Breast epithelium (tissue), 4 donors: ENCODE data around the gene SLAMF9. TPM values are rescaled to one million over a fixed set of nuclear protein-coding genes. Genes with fewer than 3 reads are reported as not detected.

ENCODE experiments used
- DNase-seq, 2 donors: peaks; one replicate each; pipeline ENCODE4 v3.0.0-alpha.2; 2019; ENCODE audit warnings: low spot score in 2 of 2
- H3K27ac ChIP-seq, 2 donors: fragments of 200-600 bp; sonication (generic) in 1 of 2; one replicate each; pipeline ENCODE4 v1.5.1; 2016 to 2019; ENCODE audit warnings: mild to moderate bottlenecking in 1 of 2
- H3K27me3 ChIP-seq, 2 donors: fragments of 200-600 bp; sonication (generic) in 1 of 2; one replicate each; pipeline versions ENCODE4 v1.5.1 to v1.6.0; 2017 to 2019; ENCODE audit warnings: control low read depth in 1 of 2, mild to moderate bottlenecking in 1 of 2
- H3K36me3 ChIP-seq: fragments of 200-600 bp; one replicate; pipeline ENCODE4 v1.5.1; 2019
- H3K4me1 ChIP-seq, 2 donors: fragments of 200-600 bp; sonication (generic); one replicate each; pipeline ENCODE4 v1.5.1; 2016 to 2019; ENCODE audit warnings: control low read depth in 1 of 2
- H3K4me3 ChIP-seq, 3 donors: fragments of 200-600 bp; sonication (generic); 1 replicate in 2 of 3; 2 replicates in 1 of 3; pipeline ENCODE4 v1.5.1; 2016 to 2019; ENCODE audit warnings: mild to moderate bottlenecking in 3 of 3, moderate library complexity in 2 of 3
- H3K9me3 ChIP-seq, 2 donors: fragments of 200-600 bp; sonication (generic) in 1 of 2; one replicate each; pipeline ENCODE4 v1.5.1; 2016 to 2019; ENCODE audit warnings: control low read depth in 1 of 2
- POLR2A ChIP-seq: fragments of 450-650 bp; IDR thresholded peaks from one replicate; pipeline ENCODE4 v1.6.1; 2016; ENCODE audit warnings: antibody characterized with exemption, mild to moderate bottlenecking, moderate library complexity
- POLR2AphosphoS5 ChIP-seq, 3 donors: sonication (generic); formaldehyde crosslinking; IDR thresholded peaks; one replicate each; pipeline ENCODE4 v1.6.1; 2017; ENCODE audit warnings: antibody characterized with exemption in 3 of 3
- intact Hi-C: fragments of 100-400 bp; cut with DNase I; formaldehyde crosslinking; loops from one replicate; pipeline ENCODE4 v1.15.1; 2023; ENCODE audit warnings: low total_unique reads
- total RNA-seq, 3 donors: library from RNA; depleted of rRNA; stranded (reverse); fragments of >200 nt; gene quantifications; one replicate each; pipeline ENCODE4 v1.1.0, GENCODE V29; 2016
- TF ChIP-seq, protein P1 (sequence below), 3 donors: fragments of 450-650 bp; IDR thresholded peaks; one replicate each; pipeline ENCODE4 v1.5.1; 2016 to 2017; ENCODE audit warnings: antibody characterized with exemption in 3 of 3, mild to moderate bottlenecking in 3 of 3, moderate library complexity in 3 of 3

Gene SLAMF9
- total RNA-seq, 3 donors from 2014 or later: not detected

DNA sequence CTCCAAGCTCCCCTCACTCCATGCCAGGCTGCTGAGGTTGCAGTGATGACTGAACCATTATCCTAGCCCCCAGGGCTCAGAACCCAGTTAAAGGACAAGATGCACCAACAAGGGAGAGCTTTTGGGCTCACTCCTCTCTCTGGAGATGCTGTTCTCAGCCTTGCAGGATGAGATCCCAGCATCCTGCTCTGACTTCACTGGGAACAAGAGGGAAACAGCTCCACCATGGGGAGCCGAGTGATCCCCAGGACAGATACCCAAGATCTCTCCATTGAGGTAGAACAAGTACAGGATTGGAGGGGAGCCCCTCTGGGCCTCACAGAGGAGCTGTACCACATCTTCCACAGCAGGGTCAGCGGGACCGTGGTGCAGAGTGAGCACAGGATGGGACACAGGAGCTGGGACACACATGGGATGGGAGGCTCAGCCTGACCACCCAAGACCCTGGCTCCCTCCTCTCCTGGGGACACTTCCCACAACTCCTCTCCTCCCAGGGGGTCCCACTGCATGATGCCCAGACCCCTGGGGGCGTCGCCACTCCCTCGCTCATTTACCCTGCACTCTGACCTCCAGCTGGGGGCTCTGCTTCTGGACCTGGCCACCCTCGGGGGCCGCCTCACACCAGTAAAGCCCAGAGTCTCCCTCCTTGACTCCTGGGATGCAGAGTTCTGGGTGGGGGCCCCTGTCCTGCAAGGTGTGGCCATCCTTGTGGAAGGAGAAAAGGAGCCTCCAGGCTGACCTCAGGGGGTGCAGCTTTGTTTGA is 18.6 kb upstream of the SLAMF9 start:
- Histone ChIP-seq H3K9me3 (no peaks in the 10 kb centered on the region), H3K4me3 (no peak overlapping the region), H3K27me3 (no peaks in the 10 kb centered on the region), H3K27ac (no peak overlapping the region), H3K4me1 (no peaks in the 10 kb centered on the region), H3K36me3 (no peaks in the 10 kb centered on the region)
- TF ChIP-seq POLR2AphosphoS5 (IDR thresholded peaks at IDR 0.05): no peak
- TF ChIP-seq, protein P1, sequence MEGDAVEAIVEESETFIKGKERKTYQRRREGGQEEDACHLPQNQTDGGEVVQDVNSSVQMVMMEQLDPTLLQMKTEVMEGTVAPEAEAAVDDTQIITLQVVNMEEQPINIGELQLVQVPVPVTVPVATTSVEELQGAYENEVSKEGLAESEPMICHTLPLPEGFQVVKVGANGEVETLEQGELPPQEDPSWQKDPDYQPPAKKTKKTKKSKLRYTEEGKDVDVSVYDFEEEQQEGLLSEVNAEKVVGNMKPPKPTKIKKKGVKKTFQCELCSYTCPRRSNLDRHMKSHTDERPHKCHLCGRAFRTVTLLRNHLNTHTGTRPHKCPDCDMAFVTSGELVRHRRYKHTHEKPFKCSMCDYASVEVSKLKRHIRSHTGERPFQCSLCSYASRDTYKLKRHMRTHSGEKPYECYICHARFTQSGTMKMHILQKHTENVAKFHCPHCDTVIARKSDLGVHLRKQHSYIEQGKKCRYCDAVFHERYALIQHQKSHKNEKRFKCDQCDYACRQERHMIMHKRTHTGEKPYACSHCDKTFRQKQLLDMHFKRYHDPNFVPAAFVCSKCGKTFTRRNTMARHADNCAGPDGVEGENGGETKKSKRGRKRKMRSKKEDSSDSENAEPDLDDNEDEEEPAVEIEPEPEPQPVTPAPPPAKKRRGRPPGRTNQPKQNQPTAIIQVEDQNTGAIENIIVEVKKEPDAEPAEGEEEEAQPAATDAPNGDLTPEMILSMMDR (IDR thresholded peaks at IDR 0.05): no peak
- TF ChIP-seq POLR2A: no peak
- DNase-seq: no peak
- intact Hi-C loops: no loop called here

GRCh38 chr1:159970932-159971342 is 16.9 kb upstream of the SLAMF9 start:
- no peaks in the 10 kb centered on the region for H3K36me3 ChIP-seq
- no peak for TF ChIP-seq POLR2A
- TF ChIP-seq, protein P1 (IDR thresholded peaks at IDR 0.05): no peak
- TF ChIP-seq POLR2AphosphoS5 (IDR thresholded peaks at IDR 0.05): no peak
- intact Hi-C loops: no loop called here
- no peaks in the 10 kb centered on the region for H3K27me3 ChIP-seq
- DNase-seq: no peak
- H3K4me1 ChIP-seq: no peaks in the 10 kb centered on the region
- H3K27ac ChIP-seq: no peak overlapping the region
- H3K4me3 ChIP-seq: no peak overlapping the region
- H3K9me3 ChIP-seq: no peaks in the 10 kb centered on the region

DNA sequence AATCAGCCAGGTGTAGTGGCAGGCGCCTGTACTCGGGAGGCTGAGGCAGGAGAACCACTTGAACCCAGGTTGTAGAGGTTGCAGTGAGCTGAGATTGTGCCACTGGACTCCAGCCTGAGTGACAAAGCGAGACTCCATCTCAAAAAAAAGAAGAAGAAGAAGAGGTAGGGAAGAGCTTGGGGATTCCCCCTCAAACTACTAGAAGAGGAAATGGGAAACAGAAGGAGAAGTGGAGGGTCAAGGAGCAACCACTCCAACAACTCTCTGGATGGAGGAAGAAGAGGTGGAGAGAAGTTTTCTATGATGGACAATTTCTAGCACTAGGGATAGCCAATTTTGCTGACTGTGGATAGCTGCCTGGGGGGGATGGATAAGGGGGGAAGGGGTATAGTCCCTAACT is 14.9 kb upstream of the SLAMF9 start:
- no peak overlapping the region for H3K4me3 ChIP-seq
- intact Hi-C loops: no loop called here
- no peak overlapping the region for H3K27ac ChIP-seq
- no peak for DNase-seq
- no peaks in the 10 kb centered on the region for H3K4me1 ChIP-seq
- TF ChIP-seq POLR2A: no peak
- no peaks in the 10 kb centered on the region for H3K27me3 ChIP-seq
- no peaks in the 10 kb centered on the region for H3K36me3 ChIP-seq
- no peaks in the 10 kb centered on the region for H3K9me3 ChIP-seq

- TF ChIP-seq, protein P1 (IDR thresholded peaks at IDR 0.05): no peak
- no peak for TF ChIP-seq POLR2A
- TF ChIP-seq POLR2AphosphoS5 (IDR thresholded peaks at IDR 0.05): no peak
- Histone ChIP-seq H3K27me3 (no peaks in the 10 kb centered on the region), H3K4me3 (no peak overlapping the region), H3K36me3 (no peaks in the 10 kb centered on the region), H3K27ac (no peak overlapping the region), H3K4me1 (no peaks in the 10 kb centered on the region), H3K9me3 (no peaks in the 10 kb centered on the region)
- intact Hi-C loops: no loop called here
- no peak for DNase-seq
Measured at GRCh38 chr1:159965263-159965662, 11.2 kb upstream of the SLAMF9 start.

GRCh38 chr1:159964144-159964543 is 10.1 kb upstream of the SLAMF9 start:
- H3K4me1 ChIP-seq: no peaks in the 10 kb centered on the region
- H3K36me3 ChIP-seq: no peaks in the 10 kb centered on the region
- no peak for DNase-seq
- no peak for TF ChIP-seq POLR2AphosphoS5 (IDR thresholded peaks at IDR 0.05)
- no peak for TF ChIP-seq POLR2A
- TF ChIP-seq, protein P1 (IDR thresholded peaks at IDR 0.05): no peak
- no peak overlapping the region for H3K4me3 ChIP-seq
- H3K9me3 ChIP-seq: no peaks in the 10 kb centered on the region
- intact Hi-C loops: no loop called here
- H3K27me3 ChIP-seq: no peaks in the 10 kb centered on the region
- H3K27ac ChIP-seq: no peak overlapping the region
